Tibial nerve (tissue), 4 donors: ENCODE measurements around the gene ATG12. TPM values are rescaled to one million over a fixed set of nuclear protein-coding genes. Genes with fewer than 3 reads are reported as not detected.

Experiments used
- DNase-seq, 2 donors: peaks; one replicate each; pipeline ENCODE4 v3.0.0-alpha.2; 2019; ENCODE audit warnings: low spot score in 2 of 2
- H3K27ac ChIP-seq, 4 donors: fragments of 200-600 bp; sonication (generic) in 3 of 4; one replicate each; pipeline ENCODE4 v1.5.1; 2017 to 2019; ENCODE audit warnings: mild to moderate bottlenecking in 1 of 4
- H3K27me3 ChIP-seq, 2 donors: fragments of 200-600 bp; sonication (generic) in 1 of 2; one replicate each; pipeline versions ENCODE4 v1.5.1 to v1.6.0; 2017 to 2019
- H3K36me3 ChIP-seq, 3 donors: fragments of 200-600 bp; sonication (generic); one replicate each; pipeline ENCODE4 v1.5.1; 2018 to 2019
- H3K4me1 ChIP-seq, 4 donors: fragments of 200-600 bp; sonication (generic) in 3 of 4; one replicate each; pipeline ENCODE4 v1.5.1; 2017 to 2019
- H3K4me3 ChIP-seq, 4 donors: fragments of 200-600 bp; sonication (generic) in 3 of 4; one replicate each; pipeline ENCODE4 v1.5.1; 2017 to 2019; ENCODE audit warnings: mild to moderate bottlenecking in 1 of 4, moderate library complexity in 1 of 4
- H3K9me3 ChIP-seq, 4 donors: fragments of 200-600 bp; sonication (generic) in 3 of 4; one replicate each; pipeline ENCODE4 v1.5.1; 2017 to 2019
- CTCF ChIP-seq, 5 experiments: fragments of 200-600 bp in 3 of 5; fragments of 450-650 bp in 2 of 5; sonication (generic) in 3 of 5; IDR thresholded peaks; one replicate each; pipeline ENCODE4 v1.5.1; 2016 to 2019; ENCODE audit warnings: antibody characterized with exemption in 5 of 5, mild to moderate bottlenecking in 3 of 5, moderate library complexity in 2 of 5
- EP300 ChIP-seq, 2 donors: sonication (generic); formaldehyde crosslinking; IDR thresholded peaks; one replicate each; pipeline ENCODE4 v1.6.1; 2017; ENCODE audit warnings: antibody characterized with exemption in 2 of 2, mild to moderate bottlenecking in 1 of 2
- POLR2A ChIP-seq, 2 donors: fragments of 450-650 bp; IDR thresholded peaks; one replicate each; pipeline ENCODE4 v1.6.1; 2017; ENCODE audit warnings: antibody characterized with exemption in 2 of 2, mild to moderate bottlenecking in 2 of 2, moderate library complexity in 2 of 2
- WGBS, 2 donors: methylation state at CpG; one replicate each; pipeline ENCODE4 v1.1.5; 2018; 5-methylcytosine and 5-hydroxymethylcytosine counted together
- total RNA-seq, 4 donors: library from RNA; depleted of rRNA; stranded (reverse); fragments of >200 nt; gene quantifications; one replicate each; pipeline ENCODE4 v1.1.0, GENCODE V29; 2016

ATG12 gene
- total RNA-seq, 4 donors from 2014 or later = 36.0 to 68.1 (median 49.7) TPM

GRCh38 chr5:115842952-115843351 is 1.6 kb upstream of the ATG12 start:
- peaks cover 0 to 68% (median 36%) of the 10 kb centered on the region in 4 donors for H3K4me1 ChIP-seq

GRCh38 chr5:115842089-115842935 is 947 bp upstream of the ATG12 start:
- DNase-seq = peak in 1 of 2 donors; percentile 22

More at GRCh38 chr5:115842952-115843351, 1.6 kb upstream of the ATG12 start:
- WGBS, 2 donors = 16 to 25% methylated on average over 3 of the region's 3 CpGs
- H3K9me3 ChIP-seq = no peaks in the 10 kb centered on the region
- peak overlapping the region; percentile 73 to 97 (median 89) for H3K4me3 ChIP-seq
- TF ChIP-seq EP300 (IDR thresholded peaks at IDR 0.05) = no peak
- no peak for TF ChIP-seq CTCF (IDR thresholded peaks at IDR 0.05)
- no peak for TF ChIP-seq POLR2A (IDR thresholded peaks at IDR 0.05)
- H3K27ac ChIP-seq = peak overlapping the region; percentile 89 to 97 (median 94)
- DNase-seq = no peak
- H3K36me3 ChIP-seq = no peaks in the 10 kb centered on the region
- H3K27me3 ChIP-seq = no peaks in the 10 kb centered on the region

GRCh38 chr5:115840873-115841272 is 492 bp downstream of the ATG12 start:
- TF ChIP-seq CTCF (IDR thresholded peaks at IDR 0.05) = no peak
- TF ChIP-seq EP300 (IDR thresholded peaks at IDR 0.05) = no peak
- TF ChIP-seq POLR2A (IDR thresholded peaks at IDR 0.05) = no peak
- H3K9me3 ChIP-seq = no peaks in the 10 kb centered on the region
- peaks cover 0 to 75% (median 39%) of the 10 kb centered on the region in 4 donors for H3K4me1 ChIP-seq
- no peaks in the 10 kb centered on the region for H3K27me3 ChIP-seq
- peak overlapping the region; percentile 73 to 97 (median 89) for H3K4me3 ChIP-seq
- peaks cover 0 to 15% (median 2%) of the 10 kb centered on the region in 3 donors for H3K36me3 ChIP-seq
- DNase-seq = no peak
- WGBS, 2 donors = 0 to 1% methylated on average over 5 of the region's 5 CpGs
- peak overlapping the region; percentile 89 to 97 (median 94) for H3K27ac ChIP-seq

More at GRCh38 chr5:115842089-115842935, 947 bp upstream of the ATG12 start:
- Histone ChIP-seq H3K4me1 (peaks cover 0 to 72% (median 37%) of the 10 kb centered on the region in 4 donors), H3K9me3 (no peaks in the 10 kb centered on the region), H3K36me3 (peaks cover 0 to under 1% (median 0%) of the 10 kb centered on the region in 3 donors), H3K4me3 (peak overlapping the region; percentile 73 to 97 (median 89)), H3K27me3 (no peaks in the 10 kb centered on the region), H3K27ac (peak overlapping the region; percentile 89 to 97 (median 94))
- WGBS, 2 donors = 0 to 1% methylated on average over 35 to 49 of the region's 68 CpGs
- TF ChIP-seq CTCF (IDR thresholded peaks at IDR 0.05) = peak in 2 of 5 experiments; percentile 28 to 35
- no peak for TF ChIP-seq EP300 (IDR thresholded peaks at IDR 0.05)

GRCh38 chr5:115838885-115839518 is 2.4 kb downstream of the ATG12 start:
- Histone ChIP-seq H3K36me3 (peaks cover 0 to 29% (median 2%) of the 10 kb centered on the region in 3 donors), H3K27ac (peak overlapping the region in 2 of 4 donors; percentile 3 to 41), H3K4me3 (no peak overlapping the region), H3K27me3 (no peaks in the 10 kb centered on the region), H3K9me3 (no peaks in the 10 kb centered on the region), H3K4me1 (peaks cover 0 to 59% (median 33%) of the 10 kb centered on the region in 4 donors)
- peak; percentile 40 to 72 (median 65) for TF ChIP-seq CTCF (IDR thresholded peaks at IDR 0.05)
- TF ChIP-seq EP300 (IDR thresholded peaks at IDR 0.05) = no peak
- no peak for TF ChIP-seq POLR2A (IDR thresholded peaks at IDR 0.05)
- 37 to 48% methylated on average over 10 of the region's 10 CpGs for WGBS, 2 donors
- DNase-seq = no peak
